Lung (tissue), 12 donors: Measurements from ENCODE around the gene HIGD2A. TPM values are rescaled to one million over a fixed set of nuclear protein-coding genes. Genes with fewer than 3 reads are reported as not detected.

ENCODE experiments used
- ATAC-seq: fragments of 200-7000 bp; cut with Tn5 transposase; one replicate; pipeline ENCODE4 v1.9.1; 2020; ENCODE audit warnings: moderate number of reproducible peaks; ENCODE audit not compliant: insufficient read depth, low FRiP score
- DNase-seq, 3 donors: peaks; one replicate each; pipeline ENCODE4 v3.0.0-alpha.2; 2013 to 2017
- H3K27ac ChIP-seq, 2 donors: one replicate each; pipeline ENCODE4 v1.5.1; 2013; ENCODE audit warnings: mild to moderate bottlenecking in 2 of 2, moderate library complexity in 2 of 2, control low read depth in 1 of 2, inconsistent platforms in 1 of 2, low read depth in 1 of 2, low read length in 1 of 2
- H3K27me3 ChIP-seq, 3 donors: one replicate each; pipeline ENCODE4 v1.5.1; 2013; ENCODE audit warnings: low read length in 2 of 3; ENCODE audit not compliant: control insufficient read depth in 3 of 3, insufficient read depth in 3 of 3
- H3K36me3 ChIP-seq, 4 donors: one replicate each; pipeline ENCODE4 v1.5.1; 2013; ENCODE audit warnings: low read length in 4 of 4, mild to moderate bottlenecking in 1 of 4, moderate library complexity in 1 of 4; ENCODE audit not compliant: control insufficient read depth in 4 of 4, insufficient read depth in 4 of 4
- H3K4me1 ChIP-seq, 5 donors: one replicate each; pipeline ENCODE4 v1.5.1; 2013; ENCODE audit warnings: low read length in 5 of 5, mild to moderate bottlenecking in 2 of 5, moderate library complexity in 1 of 5; ENCODE audit not compliant: control insufficient read depth in 5 of 5, insufficient read depth in 5 of 5
- H3K4me3 ChIP-seq: one replicate; pipeline ENCODE4 v1.5.1; 2013; ENCODE audit warnings: mild to moderate bottlenecking, control low read depth, moderate library complexity
- H3K9ac ChIP-seq, 2 donors: one replicate each; pipeline ENCODE4 v1.5.1; 2013; ENCODE audit warnings: low read length in 2 of 2, control low read depth in 1 of 2; ENCODE audit not compliant: insufficient read depth in 1 of 2
- H3K9me3 ChIP-seq, 4 donors: one replicate each; pipeline ENCODE4 v1.5.1; 2013; ENCODE audit warnings: low read length in 3 of 4, mild to moderate bottlenecking in 1 of 4, moderate library complexity in 1 of 4; ENCODE audit not compliant: control insufficient read depth in 4 of 4, insufficient read depth in 3 of 4
- CTCF ChIP-seq: IDR thresholded peaks from 2 replicates; pipeline ENCODE4 v1.5.1; 2012; ENCODE audit warnings: mild to moderate bottlenecking; ENCODE audit errors: control extremely low read depth, extremely low read depth
- WGBS, 2 donors: extraction: QIAGEN DNeasy Blood & Tissue Kit; methylation state at CpG; one replicate each; pipeline ENCODE4 v1.1.7; 2013; 5-methylcytosine and 5-hydroxymethylcytosine counted together
- polyA plus RNA-seq, 2 donors: library from polyadenylated mRNA; stranded (reverse); fragments of 200-250 nt; gene quantifications; one replicate each; pipeline ENCODE4 v1.2.1, GENCODE V29; 2013
- total RNA-seq, 2 donors: library from RNA; depleted of rRNA in 1 of 2; stranded (reverse); fragments of >200 nt in 1 of 2; gene quantifications; one replicate each; pipeline ENCODE4 v1.2.1, GENCODE V29; 2014 to 2021
- donor health status: control.
- donor health status: control.
- donor health status: Bipolar disorder and iron deficiency.
- donor health status: healthy.
- donor health status: DM: yes; HTN: yes; CAD: no.

The HIGD2A gene
- total and polyA plus RNA-seq, 4 donors = 71.2 to 190 (median 108) TPM

DNA sequence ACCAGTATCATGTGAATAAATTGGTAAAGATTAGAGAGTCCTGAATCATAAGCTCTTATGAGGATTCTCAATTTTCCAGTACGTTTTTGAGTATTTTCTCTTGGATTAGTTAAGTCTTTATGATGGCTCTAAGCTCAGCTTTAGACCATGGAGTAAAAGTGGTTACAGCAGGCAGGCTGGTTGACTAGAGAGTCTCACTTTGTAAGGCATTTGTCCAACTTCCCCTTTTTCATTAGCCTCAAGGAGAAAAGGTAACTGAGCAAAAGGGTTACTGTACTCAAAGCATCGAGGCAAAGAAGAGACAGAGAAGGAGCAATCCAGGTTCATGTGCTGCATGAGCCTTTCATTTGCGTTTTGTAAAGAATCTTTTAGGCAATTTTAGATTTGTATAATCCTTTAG is 8.7 kb upstream of the HIGD2A start:
- H3K9ac ChIP-seq = no peak overlapping the region
- H3K27ac ChIP-seq = no peak overlapping the region
- ATAC-seq (no peak), DNase-seq (no peak)
- H3K9me3 ChIP-seq = no peaks in the 10 kb centered on the region
- WGBS, 2 donors = 65 to 81% methylated on average over 3 of the region's 3 CpGs
- H3K4me3 ChIP-seq = no peak overlapping the region
- H3K4me1 ChIP-seq = peaks cover 0 to 1% (median 0%) of the 10 kb centered on the region in 5 donors
- H3K36me3 ChIP-seq = peaks cover 13 to 28% (median 20%) of the 10 kb centered on the region in 4 donors
- no peaks in the 10 kb centered on the region for H3K27me3 ChIP-seq
- no peak for TF ChIP-seq CTCF

DNA sequence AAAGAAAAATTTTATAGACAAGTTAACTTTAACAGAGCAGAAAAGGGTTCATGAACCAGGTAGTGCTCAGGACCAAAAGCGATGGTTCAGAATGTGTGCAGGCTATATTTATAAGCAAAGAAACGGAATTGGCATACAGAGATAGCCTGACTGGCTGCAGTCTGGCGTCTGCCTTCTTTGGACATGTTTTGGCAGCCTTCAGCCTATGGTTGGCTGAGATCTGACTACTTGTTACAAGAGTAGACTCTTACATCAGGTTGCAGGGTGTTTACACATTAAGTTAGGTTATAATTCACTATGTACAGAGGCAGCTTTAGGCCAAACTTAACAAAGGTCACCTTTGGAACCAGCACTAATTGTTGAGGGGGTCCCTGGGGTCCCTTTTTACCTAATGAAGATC is 7.1 kb upstream of the HIGD2A start:
- no peak for ATAC-seq
- no peaks in the 10 kb centered on the region for H3K27me3 ChIP-seq
- DNase-seq = no peak
- H3K4me1 ChIP-seq = peaks cover 0 to 1% (median 0%) of the 10 kb centered on the region in 5 donors
- H3K9me3 ChIP-seq = no peaks in the 10 kb centered on the region
- H3K36me3 ChIP-seq = peaks cover 14 to 31% (median 15%) of the 10 kb centered on the region in 4 donors
- WGBS, 2 donors = 89 to 91% methylated on average over 3 of the region's 3 CpGs
- H3K9ac ChIP-seq = no peak overlapping the region
- H3K27ac ChIP-seq = peak overlapping the region in 1 of 2 donors; percentile 51
- no peak overlapping the region for H3K4me3 ChIP-seq
- no peak for TF ChIP-seq CTCF

DNA sequence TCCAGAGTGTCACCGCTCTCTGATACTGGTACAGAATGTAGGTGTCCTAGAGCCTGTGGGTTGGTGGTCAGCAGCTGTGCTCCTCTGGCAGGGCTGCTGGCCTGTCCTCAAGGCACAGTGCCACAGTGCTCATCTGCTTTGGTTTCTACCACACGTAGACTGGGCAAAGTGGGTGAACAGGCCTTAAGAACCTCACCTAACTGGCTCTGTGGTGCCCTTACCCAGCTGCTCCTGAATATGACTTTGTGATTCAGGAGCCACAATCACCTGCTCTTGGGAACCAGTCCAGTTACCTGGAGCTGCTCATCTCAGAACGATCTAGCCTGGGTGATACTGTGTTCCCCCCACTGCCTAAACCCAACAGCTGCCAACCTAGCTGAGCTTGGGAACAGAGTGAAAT is 6.6 kb upstream of the HIGD2A start:
- H3K27ac ChIP-seq = peak overlapping the region; percentile 41 to 51
- DNase-seq = no peak
- no peaks in the 10 kb centered on the region for H3K27me3 ChIP-seq
- peaks cover 15 to 31% (median 16%) of the 10 kb centered on the region in 4 donors for H3K36me3 ChIP-seq
- ATAC-seq = no peak
- H3K9ac ChIP-seq = no peak overlapping the region
- H3K9me3 ChIP-seq = no peaks in the 10 kb centered on the region
- H3K4me1 ChIP-seq = peaks cover 0 to 4% (median 2%) of the 10 kb centered on the region in 5 donors
- no peak for TF ChIP-seq CTCF
- WGBS, 2 donors = 94 to 95% methylated on average over 3 of the region's 3 CpGs
- no peak overlapping the region for H3K4me3 ChIP-seq

- no peak for TF ChIP-seq CTCF
- Histone ChIP-seq H3K9ac (no peak overlapping the region), H3K4me1 (peaks cover 0 to 10% (median 5%) of the 10 kb centered on the region in 5 donors), H3K27ac (no peak overlapping the region), H3K36me3 (peaks cover 15 to 31% (median 16%) of the 10 kb centered on the region in 4 donors), H3K27me3 (no peaks in the 10 kb centered on the region), H3K4me3 (no peak overlapping the region), H3K9me3 (no peaks in the 10 kb centered on the region)
- DNase-seq (no peak), ATAC-seq (no peak)
- 77 to 92% methylated on average over 3 of the region's 3 CpGs for WGBS, 2 donors
Measured at GRCh38 chr5:176382721-176383120, 5.8 kb upstream of the HIGD2A start.
